ENCODE data around the gene SLC38A7.

- TF ChIP-seq, protein P1, sequence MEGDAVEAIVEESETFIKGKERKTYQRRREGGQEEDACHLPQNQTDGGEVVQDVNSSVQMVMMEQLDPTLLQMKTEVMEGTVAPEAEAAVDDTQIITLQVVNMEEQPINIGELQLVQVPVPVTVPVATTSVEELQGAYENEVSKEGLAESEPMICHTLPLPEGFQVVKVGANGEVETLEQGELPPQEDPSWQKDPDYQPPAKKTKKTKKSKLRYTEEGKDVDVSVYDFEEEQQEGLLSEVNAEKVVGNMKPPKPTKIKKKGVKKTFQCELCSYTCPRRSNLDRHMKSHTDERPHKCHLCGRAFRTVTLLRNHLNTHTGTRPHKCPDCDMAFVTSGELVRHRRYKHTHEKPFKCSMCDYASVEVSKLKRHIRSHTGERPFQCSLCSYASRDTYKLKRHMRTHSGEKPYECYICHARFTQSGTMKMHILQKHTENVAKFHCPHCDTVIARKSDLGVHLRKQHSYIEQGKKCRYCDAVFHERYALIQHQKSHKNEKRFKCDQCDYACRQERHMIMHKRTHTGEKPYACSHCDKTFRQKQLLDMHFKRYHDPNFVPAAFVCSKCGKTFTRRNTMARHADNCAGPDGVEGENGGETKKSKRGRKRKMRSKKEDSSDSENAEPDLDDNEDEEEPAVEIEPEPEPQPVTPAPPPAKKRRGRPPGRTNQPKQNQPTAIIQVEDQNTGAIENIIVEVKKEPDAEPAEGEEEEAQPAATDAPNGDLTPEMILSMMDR (IDR thresholded peaks at IDR 0.05): no peak
- TF ChIP-seq POLR2A (IDR thresholded peaks at IDR 0.05): no peak
These were observed 14.4 kb downstream of the SLC38A7 start for GRCh38 chr16:58670177-58670576.
